ENCODE results near the gene SP4. TPM values are rescaled to one million over a fixed set of nuclear protein-coding genes. Genes with fewer than 3 reads are reported as not detected.

Gene SP4
- total and polyA plus RNA-seq, 4 donors: 1.0 to 8.3 (median 5.1) TPM

DNA sequence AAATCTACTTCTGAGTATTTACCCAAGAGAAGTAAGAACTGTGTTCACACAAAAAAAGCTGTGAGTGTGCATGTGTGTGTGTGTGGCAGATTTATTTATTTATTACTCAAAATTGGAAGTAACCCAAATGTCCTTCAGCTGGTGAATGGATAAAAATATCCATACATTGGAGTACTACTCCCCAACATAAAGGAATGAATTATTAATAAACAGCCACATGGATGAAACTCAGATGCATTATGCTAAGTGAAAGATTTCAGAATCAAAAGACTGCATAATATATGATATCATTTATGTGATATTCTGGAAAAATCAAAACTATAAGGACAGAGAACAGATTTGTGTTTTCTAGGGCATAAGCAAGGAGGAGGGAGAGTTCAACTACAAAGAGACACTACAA lies 67.8 kb downstream of the SP4 start:
- DNase-seq (no peak), ATAC-seq (ENCODE audit: low FRiP score) (no peak)
- Histone ChIP-seq H3K4me1 (ENCODE audit: control insufficient read depth in 1 of 2, insufficient read depth in 2 of 2, low read length in 2 of 2) (no peaks in the 10 kb centered on the region), H3K4me3 (ENCODE audit: low read length in 2 of 2) (no peak overlapping the region), H3K27me3 (ENCODE audit: control insufficient read depth in 1 of 2, insufficient read depth in 2 of 2, low read length in 1 of 2) (no peaks in the 10 kb centered on the region), H3K27ac (ENCODE audit: low read depth in 1 of 2, low read length in 2 of 2) (no peak overlapping the region), H3K9me3 (ENCODE audit: control insufficient read depth, low read length) (peaks cover 1% of the 10 kb centered on the region), H3K36me3 (ENCODE audit: control insufficient read depth in 1 of 2, insufficient read depth in 2 of 2, low read length in 1 of 2) (peaks cover 0 to 1% of the 10 kb centered on the region in 2 donors)
- intact Hi-C loops (cut with DNase I): no loop called here

DNA sequence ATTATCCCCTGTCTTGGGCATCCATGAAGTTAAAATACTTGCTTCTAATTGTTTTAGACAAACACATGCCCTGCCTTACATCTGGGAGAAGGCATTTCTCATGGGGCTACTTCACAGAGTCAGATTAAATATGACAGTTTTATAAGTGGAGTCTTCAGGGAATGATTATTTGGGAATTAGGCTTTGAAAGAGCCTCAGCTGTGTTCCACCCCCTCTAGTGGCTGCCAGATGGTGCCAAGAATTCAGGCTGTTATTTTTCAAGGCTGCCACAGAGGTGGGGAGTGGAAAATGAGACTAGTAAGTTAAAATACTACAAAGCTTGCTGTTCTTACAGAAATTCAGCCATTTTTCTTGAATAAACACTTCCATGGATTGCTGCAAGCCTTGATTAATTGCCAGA lies 69.2 kb downstream of the SP4 start:
- no peaks in the 10 kb centered on the region for H3K4me1 ChIP-seq (ENCODE audit: control insufficient read depth in 1 of 2, insufficient read depth in 2 of 2, low read length in 2 of 2)
- peaks cover 1% of the 10 kb centered on the region for H3K9me3 ChIP-seq (ENCODE audit: control insufficient read depth, low read length)

DNA sequence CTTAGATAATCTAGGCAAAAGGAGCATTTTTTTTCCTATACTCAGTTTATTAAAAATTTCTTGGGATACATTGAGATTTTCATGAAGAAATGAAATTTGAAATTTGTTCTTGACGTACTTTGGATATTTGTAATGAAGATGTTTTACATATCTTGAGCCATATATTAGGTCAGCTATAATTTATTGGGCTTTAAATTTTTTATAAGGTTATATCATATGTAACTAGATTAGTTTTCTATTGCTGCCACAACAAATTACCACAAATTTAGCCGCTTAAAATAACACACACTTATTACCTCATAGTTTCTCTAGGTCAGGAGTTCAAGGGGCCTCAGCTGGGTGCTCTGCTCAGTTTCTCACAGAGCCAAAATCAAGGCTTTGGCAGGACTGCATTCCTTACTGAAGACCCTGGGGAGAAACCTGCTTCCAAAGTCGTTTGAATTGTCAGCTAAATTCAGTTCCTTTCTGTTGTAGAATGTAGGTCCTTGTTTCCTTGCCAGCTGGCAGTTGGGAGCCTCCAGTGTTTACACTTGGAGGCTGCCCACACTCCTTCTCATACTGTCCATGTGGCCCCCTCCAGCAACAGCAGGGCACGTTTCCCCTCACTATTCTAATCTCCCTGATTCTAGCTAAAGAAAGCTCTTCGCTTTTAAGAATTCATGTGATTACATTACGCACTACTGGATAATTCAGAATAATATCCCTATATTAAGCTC lies 72.4 kb downstream of the SP4 start:
- Histone ChIP-seq H3K4me1 (ENCODE audit: control insufficient read depth in 1 of 2, insufficient read depth in 2 of 2, low read length in 2 of 2) (no peaks in the 10 kb centered on the region), H3K27me3 (ENCODE audit: control insufficient read depth in 1 of 2, insufficient read depth in 2 of 2, low read length in 1 of 2) (no peaks in the 10 kb centered on the region), H3K27ac (ENCODE audit: low read depth in 1 of 2, low read length in 2 of 2) (no peak overlapping the region), H3K4me3 (ENCODE audit: low read length in 2 of 2) (no peak overlapping the region), H3K36me3 (ENCODE audit: control insufficient read depth in 1 of 2, insufficient read depth in 2 of 2, low read length in 1 of 2) (peaks cover 0 to 3% of the 10 kb centered on the region in 2 donors), H3K9me3 (ENCODE audit: control insufficient read depth, low read length) (peaks cover 1% of the 10 kb centered on the region)
- DNase-seq: no peak
- intact Hi-C loops (cut with DNase I): loop anchor here (10.0 kb wide), 2 partner anchors 245 to 725 kb away; no protein-coding TSS in a partner anchor
- no peak for ATAC-seq (ENCODE audit: low FRiP score)
- 65 to 66% methylated on average over 6 of the region's 6 CpGs for WGBS, 2 donors

More for the DNA sequence above, 69.2 kb downstream of the SP4 start:
- Histone ChIP-seq H3K27ac (ENCODE audit: low read depth in 1 of 2, low read length in 2 of 2) (no peak overlapping the region), H3K36me3 (ENCODE audit: control insufficient read depth in 1 of 2, insufficient read depth in 2 of 2, low read length in 1 of 2) (peaks cover 0 to 2% of the 10 kb centered on the region in 2 donors), H3K4me3 (ENCODE audit: low read length in 2 of 2) (no peak overlapping the region), H3K27me3 (ENCODE audit: control insufficient read depth in 1 of 2, insufficient read depth in 2 of 2, low read length in 1 of 2) (no peaks in the 10 kb centered on the region)
- no peak for DNase-seq
- no peak for ATAC-seq (ENCODE audit: low FRiP score)
- intact Hi-C loops (cut with DNase I): no loop called here

- H3K27ac ChIP-seq (ENCODE audit: low read depth in 1 of 2, low read length in 2 of 2): no peak overlapping the region
- H3K27me3 ChIP-seq (ENCODE audit: control insufficient read depth in 1 of 2, insufficient read depth in 2 of 2, low read length in 1 of 2): no peaks in the 10 kb centered on the region
- H3K4me1 ChIP-seq (ENCODE audit: control insufficient read depth in 1 of 2, insufficient read depth in 2 of 2, low read length in 2 of 2): no peaks in the 10 kb centered on the region
- no peak for ATAC-seq (ENCODE audit: low FRiP score)
- H3K9me3 ChIP-seq (ENCODE audit: control insufficient read depth, low read length): no peaks in the 10 kb centered on the region
- intact Hi-C loops (cut with DNase I): loop anchor here (10.0 kb wide), 2 partner anchors 249 to 729 kb away; no protein-coding TSS in a partner anchor
- no peak for DNase-seq
- H3K36me3 ChIP-seq (ENCODE audit: control insufficient read depth in 1 of 2, insufficient read depth in 2 of 2, low read length in 1 of 2): peaks cover 0 to 3% of the 10 kb centered on the region in 2 donors
- H3K4me3 ChIP-seq (ENCODE audit: low read length in 2 of 2): no peak overlapping the region
- WGBS, 2 donors: 90 to 93% methylated on average over 2 of the region's 2 CpGs
Observed at GRCh38 chr7:21504021-21504420, 76.1 kb downstream of the SP4 start.

- Histone ChIP-seq H3K36me3 (ENCODE audit: control insufficient read depth in 1 of 2, insufficient read depth in 2 of 2, low read length in 1 of 2) (no peaks in the 10 kb centered on the region), H3K9me3 (ENCODE audit: control insufficient read depth, low read length) (no peaks in the 10 kb centered on the region), H3K4me1 (ENCODE audit: control insufficient read depth in 1 of 2, insufficient read depth in 2 of 2, low read length in 2 of 2) (no peaks in the 10 kb centered on the region), H3K4me3 (ENCODE audit: low read length in 2 of 2) (no peak overlapping the region), H3K27ac (ENCODE audit: low read depth in 1 of 2, low read length in 2 of 2) (no peak overlapping the region), H3K27me3 (ENCODE audit: control insufficient read depth in 1 of 2, insufficient read depth in 2 of 2, low read length in 1 of 2) (no peaks in the 10 kb centered on the region)
- intact Hi-C loops (cut with DNase I): loop anchor here (10.0 kb wide), 2 partner anchors 253 to 733 kb away; no protein-coding TSS in a partner anchor
- ATAC-seq (ENCODE audit: low FRiP score) (no peak), DNase-seq (no peak)
- 88 to 93% methylated on average over 8 of the region's 8 CpGs for WGBS, 2 donors
Observed at GRCh38 chr7:21507627-21508343, 79.9 kb downstream of the SP4 start.

DNA sequence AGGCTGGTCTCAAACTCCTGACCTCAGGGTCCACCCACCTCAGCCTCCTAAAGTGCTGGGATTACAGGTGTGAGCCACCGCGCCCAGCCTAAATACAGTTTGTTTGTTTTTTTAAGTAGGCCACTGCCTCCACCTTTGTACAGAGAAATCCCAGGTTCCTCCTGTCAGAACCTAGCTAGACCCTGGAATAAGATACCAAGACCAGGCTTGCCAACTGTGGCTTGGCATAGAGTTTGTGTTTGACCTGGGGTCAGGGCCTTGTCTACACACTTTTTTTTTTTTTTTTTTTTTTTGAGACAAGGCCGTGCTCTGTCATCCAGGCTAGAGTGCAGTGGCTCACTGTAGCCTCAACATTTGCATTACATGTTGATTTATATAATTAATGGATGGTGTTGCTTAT lies 80.7 kb downstream of the SP4 start:
- no peaks in the 10 kb centered on the region for H3K4me1 ChIP-seq (ENCODE audit: control insufficient read depth in 1 of 2, insufficient read depth in 2 of 2, low read length in 2 of 2)
- H3K4me3 ChIP-seq (ENCODE audit: low read length in 2 of 2): no peak overlapping the region
- H3K36me3 ChIP-seq (ENCODE audit: control insufficient read depth in 1 of 2, insufficient read depth in 2 of 2, low read length in 1 of 2): no peaks in the 10 kb centered on the region
- ATAC-seq (ENCODE audit: low FRiP score) (no peak), DNase-seq (no peak)
- no peaks in the 10 kb centered on the region for H3K27me3 ChIP-seq (ENCODE audit: control insufficient read depth in 1 of 2, insufficient read depth in 2 of 2, low read length in 1 of 2)
- intact Hi-C loops (cut with DNase I): loop anchor here (10.0 kb wide), 2 partner anchors 254 to 734 kb away; no protein-coding TSS in a partner anchor
- 96 to 97% methylated on average over 3 of the region's 3 CpGs for WGBS, 2 donors
- no peak overlapping the region for H3K27ac ChIP-seq (ENCODE audit: low read depth in 1 of 2, low read length in 2 of 2)
- H3K9me3 ChIP-seq (ENCODE audit: control insufficient read depth, low read length): no peaks in the 10 kb centered on the region

DNA sequence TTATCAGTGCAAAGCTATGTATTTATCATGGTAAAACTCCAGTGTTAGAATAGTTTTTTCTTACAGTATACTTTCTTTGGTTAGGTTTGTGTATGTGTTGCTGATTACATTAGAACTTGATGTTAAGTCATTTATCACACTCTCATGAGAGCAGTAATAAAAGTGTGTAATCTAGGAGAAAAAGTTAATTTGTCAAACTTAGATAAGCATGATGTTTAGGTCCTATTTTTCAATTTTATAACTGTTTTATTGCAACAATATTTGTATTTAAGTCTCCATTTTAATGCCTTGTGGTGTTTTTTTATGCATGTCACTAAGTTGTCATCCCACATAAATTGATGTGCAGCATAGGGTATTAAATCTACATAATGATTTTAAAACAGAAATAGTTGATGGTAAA lies 86.2 kb downstream of the SP4 start:
- H3K36me3 ChIP-seq (ENCODE audit: control insufficient read depth in 1 of 2, insufficient read depth in 2 of 2, low read length in 1 of 2): no peaks in the 10 kb centered on the region
- H3K9me3 ChIP-seq (ENCODE audit: control insufficient read depth, low read length): no peaks in the 10 kb centered on the region
- no peak overlapping the region for H3K4me3 ChIP-seq (ENCODE audit: low read length in 2 of 2)
- H3K4me1 ChIP-seq (ENCODE audit: control insufficient read depth in 1 of 2, insufficient read depth in 2 of 2, low read length in 2 of 2): no peaks in the 10 kb centered on the region
- ATAC-seq (ENCODE audit: low FRiP score) (no peak), DNase-seq (no peak)
- no peaks in the 10 kb centered on the region for H3K27me3 ChIP-seq (ENCODE audit: control insufficient read depth in 1 of 2, insufficient read depth in 2 of 2, low read length in 1 of 2)
- intact Hi-C loops (cut with DNase I): no loop called here
- H3K27ac ChIP-seq (ENCODE audit: low read depth in 1 of 2, low read length in 2 of 2): no peak overlapping the region

DNA sequence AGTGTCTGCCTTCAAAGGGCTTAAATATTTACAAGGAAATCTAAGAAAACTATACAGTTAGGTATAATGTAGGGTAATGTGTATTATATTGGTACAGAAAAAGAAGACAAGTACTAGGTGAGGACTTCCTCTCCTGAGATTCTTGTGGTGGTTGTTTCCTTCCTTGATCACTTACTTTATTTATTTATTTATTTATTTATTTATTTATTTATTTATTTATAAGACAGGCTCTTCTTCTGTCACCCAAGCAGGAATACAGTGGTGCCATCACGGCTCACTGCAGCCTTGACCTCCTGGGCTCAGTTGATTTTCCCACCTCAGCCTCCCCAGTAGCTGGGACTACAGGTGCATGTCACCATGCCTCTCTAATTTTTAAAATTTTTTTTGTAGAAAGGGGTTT lies 96.8 kb downstream of the SP4 start:
- Histone ChIP-seq H3K4me3 (ENCODE audit: low read length in 2 of 2) (no peak overlapping the region), H3K27ac (ENCODE audit: low read depth in 1 of 2, low read length in 2 of 2) (no peak overlapping the region), H3K36me3 (ENCODE audit: control insufficient read depth in 1 of 2, insufficient read depth in 2 of 2, low read length in 1 of 2) (no peaks in the 10 kb centered on the region), H3K9me3 (ENCODE audit: control insufficient read depth, low read length) (no peaks in the 10 kb centered on the region), H3K27me3 (ENCODE audit: control insufficient read depth in 1 of 2, insufficient read depth in 2 of 2, low read length in 1 of 2) (no peaks in the 10 kb centered on the region), H3K4me1 (ENCODE audit: control insufficient read depth in 1 of 2, insufficient read depth in 2 of 2, low read length in 2 of 2) (no peaks in the 10 kb centered on the region)
- no peak for ATAC-seq (ENCODE audit: low FRiP score)
- intact Hi-C loops (cut with DNase I): no loop called here
- DNase-seq: no peak
- 85 to 97% methylated on average over 1 of the region's 1 CpG for WGBS, 2 donors

DNA sequence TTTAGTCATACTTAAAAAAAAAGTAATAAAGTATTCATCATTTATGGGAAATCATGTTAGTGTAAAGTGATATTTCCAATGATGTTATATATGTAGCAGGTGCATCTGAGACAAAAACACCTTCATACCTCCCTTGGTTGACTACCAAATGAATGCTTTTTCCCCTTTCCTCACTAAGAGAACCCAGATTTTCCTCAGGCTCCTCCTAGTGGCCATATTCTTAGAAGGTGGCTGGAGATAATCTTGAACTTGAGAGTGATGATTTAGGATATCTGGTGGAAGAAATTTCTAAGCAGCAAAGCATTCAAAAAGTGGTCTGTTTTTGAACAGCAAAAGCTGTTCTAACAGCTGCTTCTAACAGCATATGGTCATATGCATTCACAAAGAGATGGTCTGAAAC lies 98.1 kb downstream of the SP4 start:
- ATAC-seq (ENCODE audit: low FRiP score) (no peak), DNase-seq (no peak)
- Histone ChIP-seq H3K4me1 (ENCODE audit: control insufficient read depth in 1 of 2, insufficient read depth in 2 of 2, low read length in 2 of 2) (no peaks in the 10 kb centered on the region), H3K27ac (ENCODE audit: low read depth in 1 of 2, low read length in 2 of 2) (no peak overlapping the region), H3K4me3 (ENCODE audit: low read length in 2 of 2) (no peak overlapping the region), H3K27me3 (ENCODE audit: control insufficient read depth in 1 of 2, insufficient read depth in 2 of 2, low read length in 1 of 2) (no peaks in the 10 kb centered on the region), H3K9me3 (ENCODE audit: control insufficient read depth, low read length) (no peaks in the 10 kb centered on the region), H3K36me3 (ENCODE audit: control insufficient read depth in 1 of 2, insufficient read depth in 2 of 2, low read length in 1 of 2) (no peaks in the 10 kb centered on the region)
- intact Hi-C loops (cut with DNase I): no loop called here

Data from aorta (tissue), 5 donors.